Stimulated activated naive CD8-positive, alpha-beta T cell treated with anti-CD3 and anti-CD28 coated beads, Interleukin-15, Interleukin-2, amounts not matched to agents 100 U/mL and 50 U/mL, for 24 hours (primary cell): ENCODE results near the gene LRRN2.

ENCODE experiments used
- ATAC-seq: fragments of 150-1000 bp; cut with Tn5 transposase; one replicate; pipeline ENCODE4 v1.10.0; 2021
- DNase-seq: peaks from one replicate; pipeline ENCODE4 v3.0.0; 2021

Gene LRRN2

DNA sequence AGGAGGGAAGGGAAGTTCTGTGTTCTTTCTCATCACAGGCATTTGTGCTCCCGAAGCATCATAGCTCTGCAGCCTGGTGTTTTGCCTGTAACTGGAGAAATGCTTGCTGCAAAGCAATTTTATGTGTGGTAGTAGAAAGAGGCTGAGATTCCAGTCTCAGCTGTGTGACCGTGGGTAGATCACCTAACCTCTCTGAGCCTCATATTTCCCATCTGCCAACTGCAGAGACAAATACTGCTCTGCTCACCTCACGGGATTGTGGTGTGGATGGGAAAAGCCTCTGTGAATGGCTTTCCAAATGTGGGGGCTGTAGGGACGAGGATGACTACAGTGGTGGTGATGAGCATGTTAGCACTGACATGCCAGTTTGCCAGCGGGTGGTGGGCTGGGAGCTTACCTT is 85.3 kb downstream of the LRRN2 start:
- ATAC-seq (no peak), DNase-seq (no peak)

GRCh38 chr1:204599596-204599995 is 85.9 kb downstream of the LRRN2 start:
- ATAC-seq: no peak
- DNase-seq: no peak

DNA sequence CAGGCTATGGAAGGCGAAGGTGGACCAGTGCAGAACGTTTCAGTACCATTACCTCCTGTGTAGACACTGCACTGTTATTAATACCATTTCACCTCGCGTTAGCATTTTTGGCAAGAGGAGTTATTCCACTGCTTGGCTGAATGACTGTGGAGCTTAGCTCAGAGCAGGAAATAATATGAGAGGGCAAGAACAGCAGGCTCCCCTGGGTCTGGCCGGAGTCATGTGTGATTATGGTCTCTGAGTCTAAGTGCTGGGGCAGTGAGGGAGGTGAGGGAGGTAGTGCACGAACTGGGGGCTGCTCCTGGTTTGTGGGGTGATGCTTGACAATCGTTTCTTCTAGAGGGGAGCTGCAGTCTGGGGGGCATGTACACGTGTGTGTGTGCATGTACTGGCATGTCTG is 86.4 kb downstream of the LRRN2 start:
- no peak for DNase-seq
- ATAC-seq: no peak

DNA sequence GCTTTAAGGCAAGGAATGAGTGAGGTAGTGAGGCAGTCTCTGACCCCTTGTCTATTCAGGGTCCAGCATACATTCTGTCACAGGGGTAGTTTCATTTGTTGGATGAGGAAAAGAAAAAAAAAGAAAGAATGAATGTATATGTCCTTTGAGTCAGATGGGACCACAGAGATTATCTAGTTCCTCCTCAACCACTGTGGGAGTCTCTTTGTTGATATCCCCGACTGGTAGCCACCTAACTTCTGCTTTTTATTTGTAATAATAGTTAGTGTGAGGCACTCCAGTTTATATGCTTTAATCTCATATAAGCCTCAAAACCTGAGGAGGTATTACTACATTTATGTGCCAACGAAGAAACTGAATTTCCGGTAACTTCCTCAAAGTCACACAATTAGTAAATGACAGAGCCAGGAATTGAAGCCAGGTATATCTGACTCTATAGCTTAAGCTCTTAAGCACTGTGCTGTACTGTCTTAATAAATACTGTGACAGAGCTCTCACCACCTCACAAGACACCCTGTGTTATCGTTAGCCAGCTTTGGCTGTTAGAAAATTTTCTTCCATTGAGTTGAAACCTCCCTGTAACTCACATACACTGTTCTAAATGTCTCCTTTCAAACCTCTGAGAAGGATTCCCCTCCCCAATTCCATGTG is 87.1 kb downstream of the LRRN2 start:
- DNase-seq (no peak), ATAC-seq (no peak)

DNA sequence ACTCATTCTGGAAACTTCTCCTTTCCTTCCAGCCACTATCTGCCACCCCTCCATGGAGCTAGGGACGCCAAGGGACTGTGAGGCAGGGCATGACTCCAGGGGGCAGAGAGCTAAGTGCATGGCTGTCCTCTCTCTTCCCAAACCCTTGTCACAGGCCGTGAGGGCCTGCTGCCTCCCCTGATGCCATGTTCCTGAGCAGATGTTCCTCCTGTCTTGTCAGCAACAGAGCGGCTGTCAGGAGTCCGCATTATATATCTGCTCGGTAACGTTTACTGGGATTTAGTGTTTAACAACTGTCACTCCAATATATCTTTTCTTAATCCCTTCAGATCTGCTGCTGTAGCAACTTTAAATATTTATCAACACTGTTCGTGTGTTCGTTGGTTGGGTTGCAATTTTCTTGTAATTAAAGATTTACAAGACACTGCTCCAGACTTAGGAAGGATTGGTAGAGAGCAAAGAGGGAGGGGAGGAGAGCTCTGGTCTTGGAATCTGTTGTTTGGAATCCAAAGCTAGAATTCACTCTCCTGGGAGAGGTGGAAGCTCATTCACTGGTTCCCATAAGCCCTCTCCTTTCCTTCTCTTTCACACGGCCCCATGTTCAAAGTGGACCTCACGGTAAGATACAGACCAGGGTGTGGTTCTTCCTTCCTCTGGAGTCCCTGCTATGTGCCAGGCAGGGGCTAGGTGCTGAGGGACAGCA is 93.1 kb downstream of the LRRN2 start:
- ATAC-seq: no peak
- no peak for DNase-seq

DNA sequence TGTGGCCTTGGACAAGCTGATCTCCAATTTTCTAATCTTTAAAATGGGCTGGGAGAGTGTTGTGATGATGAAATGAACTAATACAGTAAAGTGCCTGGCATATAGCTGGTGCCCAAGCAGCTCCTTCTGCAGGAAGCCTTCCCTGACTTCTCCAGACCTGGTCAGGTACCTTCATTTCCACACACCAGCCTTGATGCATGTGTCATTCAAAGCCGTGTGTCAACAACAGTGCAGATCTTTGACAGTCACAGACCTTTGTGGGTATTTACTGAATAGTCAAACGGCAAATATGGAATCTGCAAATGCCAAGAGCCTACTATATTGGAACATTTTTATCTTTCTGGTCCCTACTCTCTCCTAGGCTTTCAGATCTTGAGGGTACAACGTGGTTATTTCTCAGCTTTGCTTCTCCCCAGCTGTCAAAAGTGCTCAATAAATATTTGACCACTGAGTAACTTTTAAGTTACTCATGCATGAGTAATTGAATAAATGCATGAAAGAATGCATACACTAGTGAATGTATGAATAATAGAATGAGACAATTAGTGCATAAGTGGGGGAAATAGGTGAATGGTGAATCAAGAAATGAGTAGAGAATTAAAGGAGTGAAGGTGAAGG is 94.0 kb downstream of the LRRN2 start:
- ATAC-seq (no peak), DNase-seq (no peak)

GRCh38 chr1:204589409-204590038 is 96.0 kb downstream of the LRRN2 start:
- ATAC-seq (no peak), DNase-seq (no peak)

- ATAC-seq: no peak
Measured at GRCh38 chr1:204588826-204589225, 96.7 kb downstream of the LRRN2 start.

GRCh38 chr1:204587621-204588020 is 97.9 kb downstream of the LRRN2 start:
- no peak for DNase-seq
- no peak for ATAC-seq

More at GRCh38 chr1:204588826-204589225, 96.7 kb downstream of the LRRN2 start:
- DNase-seq: no peak

DNA sequence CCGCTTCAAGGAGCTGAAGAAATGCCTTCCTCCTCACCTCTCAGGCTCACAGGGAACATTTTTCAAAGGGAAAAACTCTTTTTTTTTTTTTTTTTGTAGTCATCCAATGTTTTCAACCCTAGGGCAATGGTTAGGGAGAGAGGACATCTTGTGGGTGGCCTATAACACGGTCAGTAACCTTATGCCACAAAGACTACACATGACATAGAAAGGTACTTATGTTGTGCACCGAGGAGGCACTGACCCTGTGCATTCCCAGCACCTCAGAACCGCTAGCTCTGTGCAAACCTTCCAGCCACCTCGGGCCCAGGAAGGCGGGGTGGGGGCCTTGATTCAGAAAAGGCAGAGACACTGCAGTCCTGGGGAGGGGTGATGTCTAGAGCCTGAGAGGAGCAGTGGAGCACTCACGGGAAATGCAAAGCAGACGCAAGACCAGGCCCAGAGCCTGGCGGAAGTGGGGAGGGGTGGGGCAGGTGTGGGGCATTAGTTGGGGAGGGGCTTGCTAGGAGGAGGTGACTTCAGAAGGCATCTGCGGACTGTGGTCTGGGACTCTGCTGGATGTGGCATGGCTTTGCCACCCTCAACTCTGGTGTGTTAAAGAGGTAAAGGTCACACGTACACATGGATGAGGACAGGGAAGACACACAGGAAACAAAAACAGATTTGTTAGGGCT is 100.7 kb downstream of the LRRN2 start:
- ATAC-seq: no peak
- DNase-seq: no peak

DNA sequence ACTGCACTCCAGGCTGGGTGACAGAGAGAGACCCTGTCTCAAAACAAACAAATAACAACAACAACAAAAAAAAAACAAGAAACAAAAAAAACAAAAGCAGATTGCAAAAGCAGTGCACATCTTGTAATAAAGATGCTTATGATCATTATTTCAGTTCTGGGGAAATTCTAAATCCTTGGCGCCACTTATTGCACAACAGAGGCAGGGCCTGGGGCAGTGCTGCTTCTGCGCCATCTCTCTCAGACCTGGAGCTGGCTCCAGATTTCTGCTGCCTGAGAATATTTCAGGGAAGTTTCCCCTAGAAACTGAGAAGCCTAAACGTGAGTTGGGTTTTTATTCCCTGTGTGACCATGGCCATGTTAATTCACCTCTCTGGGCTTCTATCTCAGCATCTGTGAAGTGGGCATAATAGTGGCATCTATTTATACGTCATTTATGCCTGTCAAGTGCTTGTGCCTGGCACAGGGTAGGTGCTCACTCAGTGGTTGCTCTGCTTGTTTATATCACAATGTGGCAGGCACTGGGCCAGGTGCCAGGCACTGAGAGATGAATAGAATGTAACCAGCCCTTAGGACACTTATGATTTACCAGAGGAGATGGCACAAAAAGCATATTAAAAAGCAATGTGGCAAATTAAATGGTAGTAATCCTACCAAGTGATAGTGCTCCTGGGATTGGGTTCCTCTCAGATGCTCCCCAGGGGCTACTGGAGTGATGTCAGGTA is 101.5 kb downstream of the LRRN2 start:
- no peak for ATAC-seq

GRCh38 chr1:204581759-204582158 is 103.8 kb downstream of the LRRN2 start:
- ATAC-seq (no peak), DNase-seq (no peak)

More for the DNA sequence above, 101.5 kb downstream of the LRRN2 start:
- DNase-seq: no peak

GRCh38 chr1:204580862-204581261 is 104.7 kb downstream of the LRRN2 start:
- DNase-seq: no peak
- no peak for ATAC-seq

GRCh38 chr1:204579681-204580080 is 105.9 kb downstream of the LRRN2 start:
- ATAC-seq: no peak

DNA sequence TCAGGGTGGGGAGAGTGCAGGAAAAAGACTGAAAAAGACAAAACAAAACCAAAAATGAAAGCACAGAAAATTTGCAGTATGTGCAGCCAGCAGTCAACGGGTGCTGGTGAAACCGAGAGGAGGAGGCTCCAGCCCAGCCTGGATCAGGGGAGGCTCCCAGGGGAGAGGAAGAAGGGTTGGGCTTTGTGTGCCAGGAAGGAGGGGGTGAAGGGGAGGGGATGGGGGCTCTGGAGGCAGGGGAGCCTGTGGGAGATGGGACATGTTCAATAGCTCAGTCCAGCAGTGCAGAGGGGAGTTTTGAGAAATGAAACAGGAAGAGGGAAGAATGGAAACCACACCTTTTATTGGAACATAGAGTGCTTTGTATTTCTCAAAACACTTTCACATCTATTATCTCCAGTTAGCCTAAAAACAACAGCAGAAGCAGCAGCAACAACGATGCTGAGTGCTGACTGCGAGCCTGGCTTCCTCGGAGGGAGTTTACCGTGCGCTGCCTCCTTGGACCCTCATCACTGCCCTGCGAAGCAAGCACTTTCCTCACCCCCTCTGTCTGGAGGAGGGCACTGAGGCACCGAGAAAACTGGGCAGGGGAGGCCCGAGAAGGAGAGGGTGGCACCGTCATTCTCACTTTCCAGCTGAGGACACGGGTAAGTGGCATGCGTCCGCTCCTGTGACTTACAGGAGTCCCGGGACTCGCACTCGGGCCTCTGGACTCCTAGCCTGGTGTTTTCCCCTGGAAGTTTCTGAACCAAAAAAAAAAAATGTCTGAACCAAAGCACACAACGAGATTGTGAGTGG is 106.5 kb downstream of the LRRN2 start:
- peak; percentile 74 for ATAC-seq
- no peak for DNase-seq

More at GRCh38 chr1:204579681-204580080, 105.9 kb downstream of the LRRN2 start:
- DNase-seq: no peak

DNA sequence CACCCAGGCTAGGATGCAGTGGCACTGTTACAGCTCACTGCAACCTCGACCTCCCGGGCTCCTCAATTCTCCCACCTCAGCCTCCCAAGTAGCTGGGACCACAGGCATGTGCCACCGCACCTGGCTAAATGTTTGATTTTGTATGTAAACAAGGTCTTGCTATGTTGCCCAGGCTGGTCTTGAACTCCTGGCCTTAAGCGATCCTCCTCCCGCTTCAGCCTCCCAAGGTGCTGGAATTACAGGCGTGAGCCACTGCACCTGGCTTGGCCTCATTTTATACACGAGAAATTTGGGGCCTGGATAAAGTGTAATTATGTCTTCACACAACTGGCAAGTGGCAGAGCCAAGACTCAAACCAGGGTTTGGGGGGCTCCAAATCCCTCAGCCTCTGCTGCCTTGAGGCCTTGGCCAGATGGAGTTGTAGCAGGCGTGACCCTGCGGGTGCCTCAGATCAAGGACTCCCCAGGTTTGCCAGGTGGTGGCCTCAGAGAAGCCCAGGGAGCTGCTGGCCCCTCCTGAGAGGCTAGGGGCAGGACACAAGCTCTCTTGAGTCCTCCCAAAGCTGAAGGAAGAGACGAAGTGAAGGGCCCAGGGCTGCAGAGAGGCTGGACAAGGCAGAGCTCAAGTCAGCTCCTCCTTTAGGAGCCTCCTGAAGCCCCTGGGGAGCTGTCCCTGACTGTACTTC is 107.6 kb downstream of the LRRN2 start:
- DNase-seq (no peak), ATAC-seq (no peak)

GRCh38 chr1:204576422-204576821 is 109.1 kb downstream of the LRRN2 start:
- ATAC-seq (no peak), DNase-seq (no peak)

DNA sequence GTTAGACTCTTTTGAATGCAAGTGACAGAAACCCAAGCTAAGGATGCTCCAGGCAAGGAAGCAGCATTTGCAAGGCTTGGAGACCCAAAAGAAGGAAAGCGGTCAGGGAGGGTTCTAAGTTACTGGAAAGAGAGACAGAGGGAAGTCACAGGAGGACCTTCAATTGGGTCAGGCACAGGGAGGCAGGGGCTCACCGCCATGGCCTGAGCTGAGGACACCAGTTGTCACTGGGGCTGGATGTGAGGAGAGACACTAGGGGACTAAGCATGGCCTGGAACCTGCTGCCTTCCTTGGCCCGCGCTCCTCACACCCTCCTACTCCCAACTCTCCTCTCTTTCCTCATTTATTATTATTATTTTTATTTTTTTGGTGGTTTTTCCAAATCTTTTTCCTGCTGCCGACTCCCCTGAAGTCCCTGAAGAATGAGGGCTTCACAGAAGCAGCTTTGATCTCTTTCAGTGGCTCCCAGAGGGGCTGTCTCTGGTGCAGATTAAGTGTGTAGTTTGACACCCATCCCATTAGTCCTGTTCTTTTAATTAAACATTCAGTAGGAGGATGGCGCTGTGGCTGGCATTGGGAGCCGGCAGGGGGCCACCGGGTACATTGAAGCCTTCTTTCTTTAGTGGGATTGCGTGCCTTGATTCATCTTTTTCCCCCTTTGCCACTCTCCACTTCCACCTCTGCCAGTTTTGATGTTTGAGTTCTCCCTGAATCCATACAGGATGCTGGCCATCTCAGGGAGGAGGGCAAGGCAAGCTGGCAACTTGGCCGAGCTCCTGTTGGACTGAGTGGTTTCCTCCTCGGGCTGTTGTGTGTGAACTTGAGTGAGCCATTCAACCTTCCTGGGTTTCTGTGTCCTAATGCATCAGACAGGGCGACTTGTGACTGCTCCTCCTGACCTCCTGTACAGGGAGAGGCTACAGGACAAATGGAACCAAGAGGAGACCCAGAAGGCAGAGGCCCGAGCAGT is 110.0 kb downstream of the LRRN2 start:
- no peak for DNase-seq
- ATAC-seq: no peak

GRCh38 chr1:204574865-204575163 is 110.7 kb downstream of the LRRN2 start:
- DNase-seq: no peak
- ATAC-seq: no peak
